ENCODE results near the gene DUSP5.

DUSP5 gene

DNA sequence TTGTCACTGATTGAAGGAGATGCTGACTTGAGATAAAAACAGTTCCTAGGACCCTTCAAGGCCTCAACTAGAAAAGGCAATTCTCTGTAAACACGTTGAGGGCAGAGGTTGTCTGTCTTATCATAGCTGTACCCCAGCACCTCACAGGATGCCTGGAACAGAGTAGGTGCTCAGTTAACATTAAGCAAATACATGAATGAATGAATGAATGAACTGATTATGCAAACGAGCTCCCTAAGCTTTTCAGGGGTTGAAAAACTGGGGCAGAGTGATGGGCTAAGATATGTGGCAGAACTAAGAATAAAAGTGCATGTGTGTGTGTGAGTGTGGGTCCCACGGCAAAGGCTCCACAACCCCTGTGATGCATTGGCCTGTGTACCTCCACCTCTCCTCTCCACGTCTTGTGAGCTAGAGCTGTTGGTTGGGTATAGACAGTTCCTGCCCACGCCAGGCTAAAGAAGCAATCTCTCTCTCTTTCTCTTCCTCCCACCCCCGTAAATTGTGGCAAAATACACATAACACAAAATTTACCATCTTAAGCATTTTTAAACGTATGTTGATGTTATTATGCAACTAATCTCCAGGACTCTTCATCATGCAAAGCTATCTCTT, 48.9 kb downstream of the DUSP5 start:
- no peak overlapping the region for H3K9ac ChIP-seq (ENCODE audit: low read length)
- H3K27me3 ChIP-seq (replicated peaks; ENCODE audit: insufficient read depth, low read length) = no peaks in the 10 kb centered on the region
- H3K79me2 ChIP-seq (ENCODE audit: low read length) = no peaks in the 10 kb centered on the region
- H2AFZ ChIP-seq (ENCODE audit: low read length) = no peak overlapping the region
- no peak overlapping the region for H3K4me2 ChIP-seq (ENCODE audit: low read depth, low read length)
- H3K9me3 ChIP-seq (replicated peaks; ENCODE audit: insufficient read depth, low read length) = no peaks in the 10 kb centered on the region
- peaks cover 4% of the 10 kb centered on the region; the same call in 1 of the 2 replicates for H3K4me1 ChIP-seq (ENCODE audit: low read length)
- no peak for TF ChIP-seq EZH2 (optimal IDR thresholded peaks at IDR 0.05; ENCODE audit: low read depth, low read length)
- no peak for TF ChIP-seq EZH2phosphoT487 (IDR thresholded peaks at IDR 0.05; ENCODE audit: low read length)
- TF ChIP-seq, protein P1, sequence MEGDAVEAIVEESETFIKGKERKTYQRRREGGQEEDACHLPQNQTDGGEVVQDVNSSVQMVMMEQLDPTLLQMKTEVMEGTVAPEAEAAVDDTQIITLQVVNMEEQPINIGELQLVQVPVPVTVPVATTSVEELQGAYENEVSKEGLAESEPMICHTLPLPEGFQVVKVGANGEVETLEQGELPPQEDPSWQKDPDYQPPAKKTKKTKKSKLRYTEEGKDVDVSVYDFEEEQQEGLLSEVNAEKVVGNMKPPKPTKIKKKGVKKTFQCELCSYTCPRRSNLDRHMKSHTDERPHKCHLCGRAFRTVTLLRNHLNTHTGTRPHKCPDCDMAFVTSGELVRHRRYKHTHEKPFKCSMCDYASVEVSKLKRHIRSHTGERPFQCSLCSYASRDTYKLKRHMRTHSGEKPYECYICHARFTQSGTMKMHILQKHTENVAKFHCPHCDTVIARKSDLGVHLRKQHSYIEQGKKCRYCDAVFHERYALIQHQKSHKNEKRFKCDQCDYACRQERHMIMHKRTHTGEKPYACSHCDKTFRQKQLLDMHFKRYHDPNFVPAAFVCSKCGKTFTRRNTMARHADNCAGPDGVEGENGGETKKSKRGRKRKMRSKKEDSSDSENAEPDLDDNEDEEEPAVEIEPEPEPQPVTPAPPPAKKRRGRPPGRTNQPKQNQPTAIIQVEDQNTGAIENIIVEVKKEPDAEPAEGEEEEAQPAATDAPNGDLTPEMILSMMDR (IDR thresholded peaks at IDR 0.05; ENCODE audit: low read length) = no peak
- H3K9me2 ChIP-seq (replicated peaks; ENCODE audit: insufficient read depth, low read length) = no peaks in the 10 kb centered on the region
- H4K20me1 ChIP-seq (ENCODE audit: insufficient read depth, low read length) = no peaks in the 10 kb centered on the region
- H3K4me3 ChIP-seq (ENCODE audit: low read length) = no peak overlapping the region
- H3K36me3 ChIP-seq (replicated peaks; ENCODE audit: insufficient read depth, low read length) = no peaks in the 10 kb centered on the region
- DNase-seq = no peak
- H3K27ac ChIP-seq (ENCODE audit: low read length) = no peak overlapping the region
- H3F3A ChIP-seq (ENCODE audit: insufficient read depth, low read length) = no peaks in the 10 kb centered on the region

GRCh38 chr10:110547139-110547761, 49.5 kb downstream of the DUSP5 start:
- Histone ChIP-seq H3K9me3 (replicated peaks; ENCODE audit: insufficient read depth, low read length) (no peaks in the 10 kb centered on the region), H3K4me1 (ENCODE audit: low read length) (peaks cover 4% of the 10 kb centered on the region; the same call in 1 of the 2 replicates), H4K20me1 (ENCODE audit: insufficient read depth, low read length) (no peaks in the 10 kb centered on the region), H3K36me3 (replicated peaks; ENCODE audit: insufficient read depth, low read length) (no peaks in the 10 kb centered on the region), H3K79me2 (ENCODE audit: low read length) (no peaks in the 10 kb centered on the region), H2AFZ (ENCODE audit: low read length) (no peak overlapping the region), H3K27me3 (replicated peaks; ENCODE audit: insufficient read depth, low read length) (no peaks in the 10 kb centered on the region), H3K9me2 (replicated peaks; ENCODE audit: insufficient read depth, low read length) (no peaks in the 10 kb centered on the region), H3F3A (ENCODE audit: insufficient read depth, low read length) (no peaks in the 10 kb centered on the region), H3K4me3 (ENCODE audit: low read length) (no peak overlapping the region), H3K4me2 (ENCODE audit: low read depth, low read length) (no peak overlapping the region), H3K9ac (ENCODE audit: low read length) (no peak overlapping the region), H3K27ac (ENCODE audit: low read length) (no peak overlapping the region)
- peak; percentile 80 for DNase-seq
- no peak for TF ChIP-seq EZH2phosphoT487 (IDR thresholded peaks at IDR 0.05; ENCODE audit: low read length)
- TF ChIP-seq, protein P1 (IDR thresholded peaks at IDR 0.05; ENCODE audit: low read length) = peak; percentile 75

GRCh38 chr10:110548002-110548401, 50.3 kb downstream of the DUSP5 start:
- Histone ChIP-seq H3K9me2 (replicated peaks; ENCODE audit: insufficient read depth, low read length) (no peaks in the 10 kb centered on the region), H2AFZ (ENCODE audit: low read length) (no peak overlapping the region), H3K27ac (ENCODE audit: low read length) (no peak overlapping the region), H3K4me3 (ENCODE audit: low read length) (no peak overlapping the region), H3K4me1 (ENCODE audit: low read length) (peaks cover 4% of the 10 kb centered on the region; the same call in 1 of the 2 replicates), H3F3A (ENCODE audit: insufficient read depth, low read length) (no peaks in the 10 kb centered on the region), H3K9me3 (replicated peaks; ENCODE audit: insufficient read depth, low read length) (no peaks in the 10 kb centered on the region), H3K4me2 (ENCODE audit: low read depth, low read length) (no peak overlapping the region), H4K20me1 (ENCODE audit: insufficient read depth, low read length) (no peaks in the 10 kb centered on the region), H3K9ac (ENCODE audit: low read length) (no peak overlapping the region), H3K79me2 (ENCODE audit: low read length) (no peaks in the 10 kb centered on the region), H3K27me3 (replicated peaks; ENCODE audit: insufficient read depth, low read length) (no peaks in the 10 kb centered on the region), H3K36me3 (replicated peaks; ENCODE audit: insufficient read depth, low read length) (no peaks in the 10 kb centered on the region)
- no peak for DNase-seq
- TF ChIP-seq EZH2phosphoT487 (IDR thresholded peaks at IDR 0.05; ENCODE audit: low read length) (no peak), EZH2 (optimal IDR thresholded peaks at IDR 0.05; ENCODE audit: low read depth, low read length) (no peak)
- TF ChIP-seq, protein P1 (IDR thresholded peaks at IDR 0.05; ENCODE audit: low read length) = no peak
